ENCODE data around the gene GET4. TPM values are rescaled to one million over a fixed set of nuclear protein-coding genes. Genes with fewer than 3 reads are reported as not detected.

The GET4 gene
- total RNA-seq, 4 donors from 2014 or later, result 18.4 to 34.8 (median 28.7) TPM

GRCh38 chr7:929311-929711, 53.0 kb downstream of the GET4 start:
- TF ChIP-seq EP300 (IDR thresholded peaks at IDR 0.05) (no peak), POLR2AphosphoS5 (IDR thresholded peaks at IDR 0.05) (no peak), POLR2A (IDR thresholded peaks at IDR 0.05) (no peak), CTCF (IDR thresholded peaks at IDR 0.05) (no peak)
- WGBS, 2 donors (ENCODE audit: low coverage in 1 of 2), result 40 to 70% methylated on average over 1 to 4 of the region's 14 CpGs
- Histone ChIP-seq H3K36me3 (peaks cover 0 to under 1% of the 10 kb centered on the region in 2 donors), H3K4me1 (peaks cover 0 to 47% (median 0%) of the 10 kb centered on the region in 3 donors), H3K4me3 (no peak overlapping the region), H3K27ac (peak overlapping the region in 2 of 4 donors; percentile 77 to 81), H3K27me3 (no peaks in the 10 kb centered on the region), H3K9me3 (no peaks in the 10 kb centered on the region)
- no peak for ATAC-seq

- TF ChIP-seq POLR2A (IDR thresholded peaks at IDR 0.05), result no peak
- TF ChIP-seq POLR2AphosphoS5 (IDR thresholded peaks at IDR 0.05), result no peak
- TF ChIP-seq EP300 (IDR thresholded peaks at IDR 0.05), result no peak
- no peak for TF ChIP-seq CTCF (IDR thresholded peaks at IDR 0.05)
- 61 to 67% methylated on average over 15 to 29 of the region's 29 CpGs for WGBS, 2 donors (ENCODE audit: low coverage in 1 of 2)
- no peak overlapping the region for H3K4me3 ChIP-seq
- ATAC-seq, result no peak
- peaks cover 0 to 28% (median 0%) of the 10 kb centered on the region in 3 donors for H3K4me1 ChIP-seq
- no peaks in the 10 kb centered on the region for H3K9me3 ChIP-seq
- H3K27me3 ChIP-seq, result no peaks in the 10 kb centered on the region
- H3K36me3 ChIP-seq, result peaks cover 0 to 10% of the 10 kb centered on the region in 2 donors
- H3K27ac ChIP-seq, result peak overlapping the region in 2 of 4 donors; percentile 31 to 38
These were observed 54.8 kb downstream of the GET4 start for GRCh38 chr7:930975-931758.

GRCh38 chr7:931871-932650, 55.7 kb downstream of the GET4 start:
- H3K4me1 ChIP-seq, result peaks cover 0 to 20% (median 0%) of the 10 kb centered on the region in 3 donors
- no peak overlapping the region for H3K27ac ChIP-seq
- no peaks in the 10 kb centered on the region for H3K27me3 ChIP-seq
- no peak for TF ChIP-seq EP300 (IDR thresholded peaks at IDR 0.05)
- no peak for TF ChIP-seq POLR2A (IDR thresholded peaks at IDR 0.05)
- TF ChIP-seq CTCF (IDR thresholded peaks at IDR 0.05), result no peak
- no peak for TF ChIP-seq POLR2AphosphoS5 (IDR thresholded peaks at IDR 0.05)
- WGBS, 2 donors (ENCODE audit: low coverage in 1 of 2), result 93 to 94% methylated on average over 3 to 7 of the region's 21 CpGs
- ATAC-seq, result no peak
- H3K9me3 ChIP-seq, result no peaks in the 10 kb centered on the region
- H3K4me3 ChIP-seq, result no peak overlapping the region
- peaks cover 0 to 10% of the 10 kb centered on the region in 2 donors for H3K36me3 ChIP-seq

- TF ChIP-seq CTCF (IDR thresholded peaks at IDR 0.05) (no peak), POLR2A (IDR thresholded peaks at IDR 0.05) (no peak), POLR2AphosphoS5 (IDR thresholded peaks at IDR 0.05) (no peak)
- H3K9me3 ChIP-seq, result no peaks in the 10 kb centered on the region
- H3K4me3 ChIP-seq, result no peak overlapping the region
- no peak overlapping the region for H3K27ac ChIP-seq
- WGBS, 2 donors (ENCODE audit: low coverage in 1 of 2), result no CpG with 5 or more reads among the region's 11 CpGs
- ATAC-seq, result no peak
- H3K27me3 ChIP-seq, result no peaks in the 10 kb centered on the region
- H3K4me1 ChIP-seq, result peaks cover 0 to 17% (median 0%) of the 10 kb centered on the region in 3 donors
- H3K36me3 ChIP-seq, result peaks cover 0 to 10% of the 10 kb centered on the region in 2 donors
These were observed 56.3 kb downstream of the GET4 start for GRCh38 chr7:932651-932975.

All from gastroesophageal sphincter (tissue), 4 donors.